ENCODE data around the gene UGGT2.

- TF ChIP-seq CTCF (IDR thresholded peaks at IDR 0.05; ENCODE audit: low read depth, low read length) (no peak), EZH2phosphoT487 (IDR thresholded peaks at IDR 0.05; ENCODE audit: low read depth) (no peak)
Measured at GRCh38 chr13:95920485-95920884, 132.7 kb downstream of the UGGT2 start.
